Erythroblast (primary cell): Measurements from ENCODE around the gene AREL1.

Experiments used
- GATA1 ChIP-seq: IDR thresholded peaks from 2 replicates; pipeline ENCODE4 v1.6.1; 2011; ENCODE audit warnings: low read depth, mild to moderate bottlenecking, control low read depth, low read length, moderate library complexity
- POLR2A ChIP-seq: IDR thresholded peaks from 2 replicates; pipeline ENCODE4 v1.6.1; 2011; ENCODE audit warnings: mild to moderate bottlenecking, low read length

GRCh38 chr14:74684434-74684833 is 28.4 kb downstream of the AREL1 start:
- TF ChIP-seq POLR2A (no peak), GATA1 (no peak)
